Measurements from ENCODE around the gene NAV3. TPM values are rescaled to one million over a fixed set of nuclear protein-coding genes. Genes with fewer than 3 reads are reported as not detected.

The NAV3 gene
- total RNA-seq, 1 experiment from 2014 or later = 0.93 TPM

- Histone ChIP-seq H3K36me3 (no peaks in the 10 kb centered on the region), H3K27ac (no peak overlapping the region), H3K4me1 (no peaks in the 10 kb centered on the region), H3K4me3 (no peak overlapping the region), H3K27me3 (no peaks in the 10 kb centered on the region), H3K9me3 (replicated peaks) (no peaks in the 10 kb centered on the region)
- DNase-seq = no peak
Measured at GRCh38 chr12:78192979-78193378, 362.3 kb downstream of the NAV3 start.

DNA sequence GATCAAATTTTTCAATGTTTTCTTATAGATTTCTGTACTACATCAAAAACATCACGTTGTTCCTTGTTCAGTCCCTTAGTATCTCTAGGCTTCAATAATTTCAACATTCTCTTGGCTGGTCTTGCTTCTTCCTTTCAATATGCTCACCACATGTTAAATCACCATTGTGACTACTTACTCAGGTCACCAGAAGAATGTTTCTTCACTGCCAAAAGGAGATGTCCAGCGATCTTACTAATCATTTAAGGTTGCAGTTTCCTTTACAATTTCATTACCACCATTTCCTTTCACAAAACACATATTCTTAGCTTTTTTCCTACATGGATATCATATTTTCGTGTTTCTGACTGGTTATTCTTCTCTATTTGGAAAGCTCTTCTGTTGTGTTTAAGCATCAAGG, 363.8 kb downstream of the NAV3 start:
- no peak overlapping the region for H3K27ac ChIP-seq
- H3K4me3 ChIP-seq = no peak overlapping the region
- H3K9me3 ChIP-seq (replicated peaks) = no peaks in the 10 kb centered on the region
- H3K4me1 ChIP-seq = no peaks in the 10 kb centered on the region
- DNase-seq = no peak
- H3K36me3 ChIP-seq = no peaks in the 10 kb centered on the region
- H3K27me3 ChIP-seq = no peaks in the 10 kb centered on the region

- no peaks in the 10 kb centered on the region for H3K36me3 ChIP-seq
- H3K4me3 ChIP-seq = no peak overlapping the region
- no peaks in the 10 kb centered on the region for H3K4me1 ChIP-seq
- no peak overlapping the region for H3K27ac ChIP-seq
- no peaks in the 10 kb centered on the region for H3K9me3 ChIP-seq (replicated peaks)
- H3K27me3 ChIP-seq = no peaks in the 10 kb centered on the region
- DNase-seq = no peak
Measured at GRCh38 chr12:78198896-78199295, 368.2 kb downstream of the NAV3 start.

DNA sequence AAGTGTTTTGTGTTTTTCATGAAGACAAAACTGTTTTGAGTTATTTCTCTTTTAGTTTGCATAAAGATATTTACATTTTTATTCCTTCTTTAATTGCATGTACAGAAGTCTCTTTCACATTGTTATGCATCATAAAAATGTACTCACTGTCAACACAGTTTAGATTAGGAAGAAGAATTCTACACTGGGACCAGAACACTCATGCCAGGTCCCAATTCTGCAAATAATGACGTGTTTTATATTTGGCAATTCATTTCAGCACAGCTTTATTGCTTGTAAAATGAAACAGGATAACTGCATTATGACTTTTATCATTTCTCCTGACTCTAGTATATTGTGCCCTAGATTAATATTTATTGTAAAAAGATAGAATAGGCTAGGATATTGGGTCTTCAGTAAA, 369.2 kb downstream of the NAV3 start:
- H3K4me3 ChIP-seq = no peak overlapping the region
- H3K27me3 ChIP-seq = no peaks in the 10 kb centered on the region
- H3K9me3 ChIP-seq (replicated peaks) = no peaks in the 10 kb centered on the region
- H3K36me3 ChIP-seq = no peaks in the 10 kb centered on the region
- H3K27ac ChIP-seq = no peak overlapping the region
- DNase-seq = no peak
- no peaks in the 10 kb centered on the region for H3K4me1 ChIP-seq

DNA sequence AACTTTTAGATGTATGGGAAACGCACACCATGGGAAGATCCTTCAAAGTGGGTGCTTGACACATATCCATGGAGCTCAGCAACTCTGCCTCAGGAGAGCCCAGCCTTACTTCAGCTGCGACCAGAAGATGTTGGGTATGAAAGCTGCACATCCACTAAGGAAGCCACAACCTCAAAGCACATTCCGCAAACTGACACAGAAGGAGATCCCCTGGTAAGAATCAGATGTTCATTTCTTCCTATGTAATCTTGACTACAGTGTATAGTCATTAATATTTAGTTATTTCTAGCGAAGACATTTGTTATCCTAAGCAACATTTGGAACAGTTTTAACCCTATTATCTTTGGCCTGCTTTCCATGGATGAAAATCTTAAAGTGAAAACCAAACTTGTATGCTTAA, 374.2 kb downstream of the NAV3 start:
- no peaks in the 10 kb centered on the region for H3K27me3 ChIP-seq
- no peaks in the 10 kb centered on the region for H3K4me1 ChIP-seq
- no peak for DNase-seq
- no peak overlapping the region for H3K27ac ChIP-seq
- H3K36me3 ChIP-seq = no peaks in the 10 kb centered on the region
- no peaks in the 10 kb centered on the region for H3K9me3 ChIP-seq (replicated peaks)
- no peak overlapping the region for H3K4me3 ChIP-seq

DNA sequence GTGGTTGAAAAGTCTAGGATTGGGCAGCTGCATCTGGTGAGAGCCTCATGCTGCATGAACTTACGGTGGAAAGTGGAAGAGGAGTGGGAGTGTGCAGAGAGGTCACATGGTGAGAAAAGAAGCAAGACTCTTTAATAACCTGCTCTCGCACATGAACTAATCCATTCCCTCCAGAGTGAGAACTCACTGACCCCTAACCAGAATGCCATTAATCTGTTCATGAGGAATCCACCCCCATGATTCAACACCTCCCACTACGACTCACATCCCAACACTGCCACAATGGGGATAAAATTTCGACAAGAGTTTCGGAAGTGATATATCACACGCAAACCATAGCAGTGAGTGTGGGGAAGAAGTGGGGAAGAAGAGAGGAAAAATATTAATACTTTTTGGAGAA, 377.4 kb downstream of the NAV3 start:
- no peaks in the 10 kb centered on the region for H3K27me3 ChIP-seq
- H3K4me3 ChIP-seq = no peak overlapping the region
- no peak overlapping the region for H3K27ac ChIP-seq
- H3K9me3 ChIP-seq (replicated peaks) = no peaks in the 10 kb centered on the region
- no peaks in the 10 kb centered on the region for H3K36me3 ChIP-seq
- H3K4me1 ChIP-seq = no peaks in the 10 kb centered on the region
- no peak for DNase-seq

DNA sequence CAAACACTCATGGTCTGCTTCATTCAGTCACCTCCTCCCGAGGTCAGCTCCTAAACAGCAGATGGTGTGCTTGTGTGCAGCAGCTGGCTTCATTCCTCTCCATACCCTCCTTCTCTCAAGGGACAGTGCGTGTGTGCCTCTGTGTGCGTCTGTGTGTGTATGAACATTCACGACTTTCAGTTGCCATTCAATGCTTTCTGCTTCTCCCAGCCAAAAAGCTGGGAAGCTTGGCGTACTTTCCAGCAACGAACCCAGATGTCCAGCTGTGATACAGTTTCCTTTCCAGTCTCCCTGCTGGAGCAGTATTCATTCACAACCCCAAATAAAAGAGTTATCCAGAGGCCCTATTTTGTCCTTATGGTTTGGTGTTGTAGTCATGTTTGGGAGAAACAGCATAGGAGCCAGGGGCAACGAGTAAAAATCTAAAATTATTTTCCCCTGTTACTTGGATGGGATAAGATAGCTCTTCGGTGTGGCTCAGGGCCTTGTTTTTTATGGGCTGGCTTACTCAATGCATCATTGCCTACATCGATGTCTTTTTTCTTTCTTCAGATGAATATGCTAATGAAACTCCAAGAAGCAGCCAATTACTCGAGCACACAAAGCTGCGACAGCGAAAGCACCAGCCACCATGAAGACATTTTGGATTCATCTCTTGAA, 379.3 kb downstream of the NAV3 start:
- peak overlapping the region; percentile 10 for H3K27ac ChIP-seq
- peak; percentile 45 to 71 for DNase-seq
- H3K9me3 ChIP-seq (replicated peaks) = no peaks in the 10 kb centered on the region
- no peaks in the 10 kb centered on the region for H3K27me3 ChIP-seq
- no peaks in the 10 kb centered on the region for H3K4me1 ChIP-seq
- H3K36me3 ChIP-seq = no peaks in the 10 kb centered on the region
- H3K4me3 ChIP-seq = peak overlapping the region; percentile 17; the same call in 1 of the 2 replicates

DNA sequence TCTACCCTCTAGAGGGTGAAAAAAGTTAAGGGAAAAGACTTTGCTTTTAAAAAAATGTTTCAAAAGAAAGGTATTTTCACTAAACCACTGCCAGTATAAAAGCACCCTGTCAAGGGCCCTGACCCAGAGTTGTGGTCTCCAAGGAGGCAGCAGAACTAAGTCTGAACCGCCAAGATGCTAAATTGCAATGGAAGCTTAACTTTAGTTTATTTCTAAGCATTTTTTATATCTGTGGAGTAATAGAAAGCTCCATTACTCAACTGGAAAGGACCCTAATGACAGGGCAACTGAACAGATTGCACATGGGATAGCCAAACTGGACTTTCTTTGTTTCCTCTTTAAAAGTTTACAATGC, 379.8 kb downstream of the NAV3 start:
- no peaks in the 10 kb centered on the region for H3K9me3 ChIP-seq (replicated peaks)
- DNase-seq = no peak
- no peaks in the 10 kb centered on the region for H3K36me3 ChIP-seq
- H3K4me3 ChIP-seq = peak overlapping the region; percentile 17; the same call in 1 of the 2 replicates
- no peaks in the 10 kb centered on the region for H3K4me1 ChIP-seq
- no peaks in the 10 kb centered on the region for H3K27me3 ChIP-seq
- peak overlapping the region; percentile 10 for H3K27ac ChIP-seq

DNA sequence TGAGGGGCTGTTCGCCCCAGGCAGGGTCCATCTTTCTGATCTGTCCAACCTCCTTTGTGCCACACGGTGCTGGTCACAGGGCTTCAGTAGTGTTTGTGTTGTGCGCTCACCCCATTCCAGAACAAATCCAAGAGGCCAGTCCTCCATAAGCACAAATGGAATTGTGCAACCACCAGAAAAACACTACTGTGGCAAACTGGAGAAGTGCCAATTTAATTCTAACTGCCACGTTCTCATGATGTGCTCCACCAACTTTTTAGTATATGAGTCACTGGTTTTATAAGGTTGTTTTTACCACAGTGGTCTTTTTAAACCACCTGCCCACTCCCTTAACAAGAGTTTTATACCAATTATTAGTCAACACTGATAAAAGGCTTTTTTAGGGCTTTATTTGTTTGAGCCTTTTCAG, 380.2 kb downstream of the NAV3 start:
- H3K27me3 ChIP-seq = no peaks in the 10 kb centered on the region
- H3K4me3 ChIP-seq = no peak overlapping the region
- H3K27ac ChIP-seq = peak overlapping the region; percentile 10
- no peaks in the 10 kb centered on the region for H3K9me3 ChIP-seq (replicated peaks)
- H3K36me3 ChIP-seq = no peaks in the 10 kb centered on the region
- DNase-seq = peak in 1 of 2 experiments; percentile 22
- H3K4me1 ChIP-seq = no peaks in the 10 kb centered on the region

DNA sequence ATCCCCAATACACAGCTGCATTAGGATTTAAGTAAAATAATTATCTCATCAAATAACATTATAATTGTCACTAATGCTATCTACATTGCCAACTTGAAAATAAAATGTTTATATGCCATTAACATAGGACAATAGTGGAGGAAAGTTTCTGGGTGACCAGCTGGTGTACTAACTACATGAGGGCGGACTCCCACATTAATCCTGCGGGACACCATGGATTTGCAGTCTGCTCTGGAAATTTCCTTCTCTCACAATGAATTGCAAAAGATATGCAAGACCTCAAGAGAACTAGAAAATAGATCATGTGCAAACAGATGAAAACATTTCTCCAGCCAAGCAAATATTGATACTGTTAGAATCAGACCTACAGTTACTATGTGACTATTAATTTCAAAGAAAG, 390.1 kb downstream of the NAV3 start:
- Histone ChIP-seq H3K36me3 (no peaks in the 10 kb centered on the region), H3K27ac (no peak overlapping the region), H3K4me3 (no peak overlapping the region), H3K27me3 (no peaks in the 10 kb centered on the region), H3K4me1 (no peaks in the 10 kb centered on the region), H3K9me3 (replicated peaks) (no peaks in the 10 kb centered on the region)
- no peak for DNase-seq

- no peak for DNase-seq
- H3K36me3 ChIP-seq = no peaks in the 10 kb centered on the region
- no peak overlapping the region for H3K4me3 ChIP-seq
- H3K4me1 ChIP-seq = no peaks in the 10 kb centered on the region
- no peak overlapping the region for H3K27ac ChIP-seq
- no peaks in the 10 kb centered on the region for H3K27me3 ChIP-seq
- H3K9me3 ChIP-seq (replicated peaks) = no peaks in the 10 kb centered on the region
Measured at GRCh38 chr12:78224154-78224553, 393.5 kb downstream of the NAV3 start.

- no peak for DNase-seq
- Histone ChIP-seq H3K4me3 (no peak overlapping the region), H3K4me1 (no peaks in the 10 kb centered on the region), H3K9me3 (replicated peaks) (no peaks in the 10 kb centered on the region), H3K27ac (no peak overlapping the region), H3K27me3 (no peaks in the 10 kb centered on the region), H3K36me3 (no peaks in the 10 kb centered on the region)
Measured at GRCh38 chr12:78226763-78227162, 396.1 kb downstream of the NAV3 start.

DNA sequence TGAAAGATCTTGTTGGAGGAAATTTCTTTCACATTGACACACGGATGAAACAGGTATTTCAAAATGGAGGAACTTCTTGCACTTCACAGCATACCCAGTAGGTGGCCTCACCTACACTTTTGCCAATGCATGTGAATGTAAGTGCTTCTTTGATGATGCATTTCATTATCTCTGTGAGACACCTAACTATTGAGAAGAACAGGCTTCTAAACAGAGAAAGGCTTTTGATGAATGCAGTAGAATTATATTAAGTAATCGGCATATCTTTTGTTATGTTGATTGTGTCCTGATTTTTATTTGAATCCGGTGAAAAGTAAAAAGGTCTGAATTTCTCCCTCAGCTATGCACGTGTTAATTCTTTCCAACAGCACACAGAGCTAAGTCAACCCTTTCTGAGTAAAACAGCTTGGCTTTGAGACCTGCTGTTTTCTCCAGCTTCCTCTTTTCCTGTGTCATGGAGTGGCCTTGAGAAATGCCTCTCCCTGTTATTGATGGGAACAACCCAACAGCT, 399.0 kb downstream of the NAV3 start:
- no peaks in the 10 kb centered on the region for H3K27me3 ChIP-seq
- no peaks in the 10 kb centered on the region for H3K36me3 ChIP-seq
- DNase-seq = peak; percentile 28 to 55

DNA sequence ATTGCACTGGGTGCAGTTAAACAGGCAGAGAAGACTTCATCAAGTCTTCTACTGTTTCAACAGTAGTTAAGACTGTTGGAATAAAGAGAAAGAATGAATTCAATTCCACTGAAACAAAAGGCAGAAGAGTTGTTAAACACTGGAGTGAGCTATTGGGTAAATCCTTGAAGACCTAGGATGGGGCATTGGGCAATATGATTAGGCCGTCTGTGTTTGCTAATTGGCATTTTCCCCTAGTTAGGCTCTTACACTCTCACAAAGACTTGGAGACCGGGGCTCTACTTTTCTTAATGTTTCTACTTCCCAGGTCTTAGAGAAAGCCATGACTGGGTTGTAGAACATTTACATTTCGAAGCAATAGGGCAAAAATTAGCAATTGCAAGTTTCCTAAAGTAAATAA, 402.1 kb downstream of the NAV3 start:
- Histone ChIP-seq H3K4me1 (no peaks in the 10 kb centered on the region), H3K9me3 (replicated peaks) (no peaks in the 10 kb centered on the region), H3K4me3 (no peak overlapping the region), H3K27ac (no peak overlapping the region), H3K36me3 (no peaks in the 10 kb centered on the region), H3K27me3 (no peaks in the 10 kb centered on the region)
- no peak for DNase-seq

More for the DNA sequence above, 399.0 kb downstream of the NAV3 start:
- no peaks in the 10 kb centered on the region for H3K9me3 ChIP-seq (replicated peaks)
- no peaks in the 10 kb centered on the region for H3K4me1 ChIP-seq
- no peak overlapping the region for H3K27ac ChIP-seq
- H3K4me3 ChIP-seq = no peak overlapping the region

- no peak overlapping the region for H3K27ac ChIP-seq
- H3K36me3 ChIP-seq = no peaks in the 10 kb centered on the region
- no peak for DNase-seq
- H3K4me3 ChIP-seq = no peak overlapping the region
- H3K27me3 ChIP-seq = no peaks in the 10 kb centered on the region
- H3K4me1 ChIP-seq = no peaks in the 10 kb centered on the region
- no peaks in the 10 kb centered on the region for H3K9me3 ChIP-seq (replicated peaks)
Measured at GRCh38 chr12:78236264-78236663, 405.6 kb downstream of the NAV3 start.

DNA sequence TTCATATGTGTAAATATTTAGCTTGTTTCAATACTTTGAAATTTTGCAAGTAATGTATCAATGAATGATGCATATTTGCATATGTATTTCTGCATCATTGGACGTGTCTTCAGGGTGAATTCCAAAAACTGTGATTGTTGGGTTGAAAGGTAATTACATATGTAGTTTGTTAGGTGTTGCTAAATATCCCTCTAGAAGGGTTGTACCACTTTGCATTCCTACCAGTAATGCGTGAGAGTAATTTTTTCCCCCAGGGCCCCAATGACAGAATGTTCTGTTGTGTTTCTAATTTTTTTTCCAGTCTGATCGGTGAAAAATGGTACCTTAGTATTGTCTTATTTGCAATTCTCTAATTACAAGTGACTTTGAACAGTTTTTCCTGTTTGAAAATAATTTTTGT, 408.9 kb downstream of the NAV3 start:
- H3K4me1 ChIP-seq = no peaks in the 10 kb centered on the region
- no peaks in the 10 kb centered on the region for H3K36me3 ChIP-seq
- H3K9me3 ChIP-seq (replicated peaks) = no peaks in the 10 kb centered on the region
- no peaks in the 10 kb centered on the region for H3K27me3 ChIP-seq
- H3K4me3 ChIP-seq = no peak overlapping the region
- no peak overlapping the region for H3K27ac ChIP-seq
- no peak for DNase-seq
